Measurements from ENCODE around the gene AKT1.
"Not testable (repeated sequence)": the region's sequence is repeated elsewhere in the genome, so short reads cannot be mapped to it uniquely, and the experiment has no call there.

Gene AKT1

DNA sequence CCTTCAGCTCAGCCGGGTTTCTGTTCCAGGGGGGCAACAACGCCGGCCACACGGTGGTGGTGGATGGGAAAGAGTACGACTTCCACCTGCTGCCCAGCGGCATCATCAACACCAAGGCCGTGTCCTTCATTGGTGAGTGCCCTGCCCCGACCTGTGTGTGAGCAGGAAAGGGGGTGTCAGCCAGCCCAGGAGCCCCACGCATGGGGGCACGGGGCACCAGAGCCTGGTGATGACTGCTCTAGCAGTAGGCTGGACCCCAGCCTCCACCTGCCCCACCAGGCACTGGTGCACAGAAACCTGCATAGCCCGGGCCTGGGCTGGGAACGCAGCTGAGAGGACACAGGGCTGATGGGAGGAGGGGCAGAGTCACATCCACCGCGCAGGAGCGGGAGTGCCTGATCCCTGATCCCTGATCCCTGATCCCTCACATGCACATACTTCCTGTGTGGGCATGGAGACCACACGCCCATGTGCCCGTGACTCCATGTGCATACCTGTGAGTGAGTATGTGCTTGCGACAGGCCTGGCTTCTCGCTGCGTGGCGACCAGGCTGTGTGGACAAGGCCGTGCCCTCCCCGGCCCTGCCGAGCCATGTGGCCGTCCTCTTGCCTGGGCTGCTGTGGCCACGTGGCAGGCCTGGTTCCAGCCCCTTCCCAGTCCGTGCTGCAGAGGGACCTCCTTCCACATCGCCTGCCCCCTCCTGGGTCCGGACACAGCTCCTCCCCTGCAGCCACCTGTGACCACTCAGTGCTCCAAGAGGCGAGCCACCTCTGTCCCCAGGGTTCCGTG lies 60.4 kb downstream of the AKT1 start:
- no peak for DNase-seq

- DNase-seq = no peak
Observed at GRCh38 chr14:104734601-104734990, 61.0 kb downstream of the AKT1 start.

- no peak for DNase-seq
Observed at GRCh38 chr14:104734051-104734587, 61.4 kb downstream of the AKT1 start.

DNA sequence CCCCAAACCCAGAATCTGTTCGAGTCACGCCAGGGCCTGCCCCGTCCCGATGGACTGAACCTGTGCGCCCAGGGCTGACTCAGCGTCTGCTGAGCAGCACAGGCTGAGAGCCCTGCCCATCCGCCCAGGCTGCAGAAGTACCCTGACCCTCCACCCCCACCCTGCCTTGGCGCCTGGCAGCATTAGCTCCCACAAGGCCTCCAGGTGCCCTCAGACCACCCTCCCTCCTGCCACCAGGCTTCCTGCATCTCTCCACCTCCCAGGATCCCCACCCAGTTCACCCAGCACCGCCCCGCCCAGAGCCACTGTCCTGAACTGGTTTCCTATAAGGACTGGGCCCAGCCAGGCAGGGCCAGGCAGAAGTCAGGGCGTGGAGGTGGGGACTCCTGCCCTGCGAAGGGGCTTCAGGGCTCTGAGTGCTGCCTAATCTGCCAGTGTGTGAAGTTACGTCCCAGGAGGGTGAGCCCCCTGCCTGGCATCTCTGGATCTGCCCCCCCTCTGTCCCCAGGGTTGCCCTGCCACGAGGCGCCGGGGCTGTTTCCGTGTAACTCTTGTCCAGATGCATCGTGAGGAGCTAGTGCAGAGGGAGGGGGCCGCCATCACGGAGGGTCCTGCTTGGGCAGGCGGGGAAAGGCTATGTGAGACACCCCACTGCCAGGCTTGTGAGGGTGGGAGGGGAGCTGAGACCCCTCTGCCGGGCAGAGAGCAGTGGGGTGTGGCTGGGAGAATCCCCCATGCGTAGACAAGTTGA lies 62.4 kb downstream of the AKT1 start:
- DNase-seq = no peak

GRCh38 chr14:104732355-104732804 lies 63.2 kb downstream of the AKT1 start:
- no peak for DNase-seq

GRCh38 chr14:104731320-104732294 lies 63.9 kb downstream of the AKT1 start:
- peak; percentile 55 for DNase-seq

GRCh38 chr14:104730487-104730886 lies 65.1 kb downstream of the AKT1 start:
- no peak for DNase-seq

- DNase-seq = no peak
Observed at GRCh38 chr14:104729835-104730181, 65.7 kb downstream of the AKT1 start.

GRCh38 chr14:104729176-104729834 lies 66.2 kb downstream of the AKT1 start:
- DNase-seq = not testable (repeated sequence)

DNA sequence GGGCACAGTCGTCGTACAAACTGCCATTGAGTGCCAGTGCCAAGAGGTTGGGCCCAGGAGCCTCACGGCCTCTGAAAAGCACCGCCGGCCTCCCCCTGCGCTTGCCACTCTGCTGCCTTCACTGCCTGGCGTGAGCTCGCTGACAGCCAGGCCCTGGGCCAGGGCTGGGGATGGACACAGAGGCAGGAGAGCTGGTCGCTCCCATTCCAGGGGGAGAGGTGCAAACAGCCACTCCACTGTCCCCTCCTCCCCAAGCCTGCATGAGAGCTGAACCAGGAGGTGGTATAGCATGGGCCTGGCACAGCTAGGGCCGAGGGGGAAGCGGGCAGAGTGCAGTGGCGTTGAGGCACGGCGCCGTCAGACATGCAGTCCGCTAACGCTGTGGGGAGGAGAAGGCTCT lies 66.9 kb downstream of the AKT1 start:
- DNase-seq = no peak

DNA sequence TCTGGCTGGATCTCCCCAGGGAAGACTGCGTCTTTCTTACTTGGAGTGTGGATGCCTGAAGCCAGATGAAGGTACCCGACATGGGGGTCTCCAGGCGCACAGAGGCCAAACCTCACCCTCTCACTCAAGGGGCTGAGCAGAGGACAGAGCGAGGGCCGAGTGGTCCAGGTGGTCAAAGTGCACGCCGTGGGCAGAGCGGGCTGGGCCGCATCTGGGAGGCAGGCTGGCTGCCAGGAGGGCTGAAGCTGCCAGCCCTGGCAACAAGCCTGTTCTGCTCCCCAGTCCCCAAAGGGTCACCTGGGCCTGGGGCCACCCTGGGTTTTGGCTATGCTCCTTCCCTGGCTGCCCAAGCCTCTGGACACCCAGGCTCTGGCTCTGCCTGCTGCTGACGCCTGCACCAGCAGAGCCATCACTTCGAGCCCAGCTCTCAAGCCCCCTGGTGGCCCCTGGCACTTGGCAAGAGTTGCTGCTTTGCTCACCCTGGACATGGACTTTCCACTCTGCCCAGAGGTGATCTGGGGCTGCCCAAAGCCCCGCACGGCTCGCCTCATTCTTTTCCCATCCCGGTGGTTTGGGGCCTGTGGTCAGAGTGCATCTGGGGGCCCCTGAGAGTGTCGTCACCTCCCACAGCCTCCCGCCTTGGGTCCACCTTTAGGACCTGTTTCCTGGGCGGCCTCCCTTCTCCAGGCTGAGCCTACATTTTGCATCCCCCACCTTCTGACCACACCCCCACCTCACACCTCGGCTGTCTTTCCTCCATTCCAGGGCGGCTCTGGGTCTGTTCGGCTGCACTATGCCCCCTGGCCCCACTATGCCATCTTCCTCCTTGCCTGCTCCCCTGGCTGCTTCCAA lies 68.7 kb downstream of the AKT1 start:
- no peak for DNase-seq

DNA sequence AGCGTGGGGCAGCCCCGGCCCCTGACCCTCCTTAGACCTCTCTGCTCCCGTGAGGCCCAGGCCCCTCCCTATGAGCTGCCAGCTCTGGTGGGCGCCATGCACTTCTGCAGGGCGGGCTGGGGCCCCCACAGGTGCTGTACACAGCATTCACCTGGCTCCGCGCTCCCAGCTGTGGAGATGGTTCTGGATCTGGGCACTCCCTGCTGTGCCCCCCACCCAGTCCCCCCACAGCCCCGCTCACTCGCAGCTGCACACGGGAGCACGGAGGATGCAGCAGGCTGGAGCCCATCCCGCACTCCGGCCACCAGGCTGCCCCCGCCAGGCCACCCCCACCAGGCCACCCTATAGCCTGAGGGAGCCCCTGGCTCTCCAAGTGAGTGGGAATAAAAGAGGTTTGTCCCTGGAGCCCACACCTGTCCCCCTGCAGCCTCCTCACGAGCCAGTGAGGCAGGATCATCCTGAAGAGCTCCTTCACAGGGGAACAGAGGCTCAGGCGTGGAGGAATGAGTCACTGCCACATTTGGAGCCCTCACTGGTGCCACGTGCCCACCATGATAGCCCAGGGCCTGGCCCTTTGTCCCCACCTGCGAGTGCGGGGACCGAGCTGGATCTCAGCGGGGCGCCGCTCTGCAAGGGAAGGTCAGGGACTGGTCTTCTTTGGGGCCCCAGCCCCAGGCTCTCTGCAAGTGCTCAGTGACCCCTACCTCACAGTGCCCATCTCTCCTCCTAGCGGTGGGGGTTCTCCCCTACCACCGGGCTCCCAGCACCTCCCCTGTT lies 69.6 kb downstream of the AKT1 start:
- DNase-seq = no peak

DNA sequence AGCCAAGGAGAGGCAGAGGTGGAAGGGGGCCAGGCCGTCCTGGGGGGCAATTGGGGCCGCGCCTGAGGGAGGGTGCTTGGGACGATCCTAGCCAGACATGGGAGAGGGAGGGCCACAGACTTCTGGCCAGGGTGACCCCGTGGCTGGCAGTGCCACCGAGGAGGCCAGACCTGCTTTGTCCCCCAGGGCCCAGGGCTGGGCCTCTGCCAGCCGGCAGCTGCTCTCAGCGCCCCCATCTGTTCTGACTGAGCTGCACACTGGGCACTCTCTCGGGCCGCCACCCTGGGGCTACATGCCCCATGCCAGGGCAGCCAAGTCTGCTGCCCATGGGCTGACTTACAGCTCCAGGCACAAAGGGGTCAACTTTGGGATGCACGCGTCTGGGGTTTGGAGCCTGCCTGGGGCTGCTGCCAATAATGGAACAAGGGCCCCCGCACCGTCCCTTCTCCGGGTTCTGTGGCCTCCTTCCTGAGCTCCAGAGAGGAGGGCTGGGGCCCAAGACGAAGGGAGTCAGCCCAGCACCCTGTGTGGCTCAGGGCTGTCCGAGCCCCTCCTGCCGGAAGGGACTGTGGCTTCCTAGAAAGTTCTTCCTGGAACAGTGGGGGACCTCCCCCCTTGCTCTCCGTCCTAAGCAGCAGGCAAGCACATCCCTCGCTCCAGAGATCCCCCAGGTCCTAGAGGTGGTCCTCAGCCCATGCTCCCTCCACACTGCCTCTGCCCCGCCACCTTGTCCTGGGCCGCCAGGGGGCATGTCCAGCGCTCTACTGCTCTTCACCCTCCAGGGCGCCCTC lies 70.4 kb downstream of the AKT1 start:
- DNase-seq = peak; percentile 34

DNA sequence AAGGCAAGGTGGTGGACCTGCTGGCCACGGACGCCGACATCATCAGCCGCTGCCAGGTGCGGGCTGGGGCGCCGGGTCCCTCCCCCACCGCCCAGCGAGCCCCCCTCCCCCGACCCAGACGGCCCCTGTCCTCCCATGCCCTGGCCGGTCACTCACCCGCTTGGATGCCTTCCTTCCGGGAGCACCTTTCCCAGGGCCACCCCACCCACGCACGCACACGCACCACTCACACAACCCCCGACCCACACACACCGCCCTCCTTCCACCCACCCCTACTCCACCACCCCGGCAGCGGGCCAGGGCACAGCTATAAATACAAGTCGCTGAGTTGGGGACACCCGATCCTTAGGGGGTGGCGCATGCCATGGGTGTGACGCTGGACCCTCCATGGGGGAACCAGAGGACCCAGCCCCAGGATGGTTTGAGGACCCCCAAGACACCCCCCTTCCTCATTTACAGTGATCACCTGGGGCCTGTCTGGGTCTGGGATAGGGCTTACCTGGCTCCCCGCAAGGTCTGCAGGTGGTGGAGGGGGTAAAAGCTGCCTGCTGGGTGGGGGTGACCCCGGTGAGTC lies 71.1 kb downstream of the AKT1 start:
- no peak for DNase-seq

GRCh38 chr14:104723651-104724406 lies 71.7 kb downstream of the AKT1 start, which contains the start of gene ADSS1:
TSS of gene ADSS1 (plus strand) at chr14:104724229. CDS start at chr14:104724271, 42 bp downstream.
- DNase-seq = no peak

DNA sequence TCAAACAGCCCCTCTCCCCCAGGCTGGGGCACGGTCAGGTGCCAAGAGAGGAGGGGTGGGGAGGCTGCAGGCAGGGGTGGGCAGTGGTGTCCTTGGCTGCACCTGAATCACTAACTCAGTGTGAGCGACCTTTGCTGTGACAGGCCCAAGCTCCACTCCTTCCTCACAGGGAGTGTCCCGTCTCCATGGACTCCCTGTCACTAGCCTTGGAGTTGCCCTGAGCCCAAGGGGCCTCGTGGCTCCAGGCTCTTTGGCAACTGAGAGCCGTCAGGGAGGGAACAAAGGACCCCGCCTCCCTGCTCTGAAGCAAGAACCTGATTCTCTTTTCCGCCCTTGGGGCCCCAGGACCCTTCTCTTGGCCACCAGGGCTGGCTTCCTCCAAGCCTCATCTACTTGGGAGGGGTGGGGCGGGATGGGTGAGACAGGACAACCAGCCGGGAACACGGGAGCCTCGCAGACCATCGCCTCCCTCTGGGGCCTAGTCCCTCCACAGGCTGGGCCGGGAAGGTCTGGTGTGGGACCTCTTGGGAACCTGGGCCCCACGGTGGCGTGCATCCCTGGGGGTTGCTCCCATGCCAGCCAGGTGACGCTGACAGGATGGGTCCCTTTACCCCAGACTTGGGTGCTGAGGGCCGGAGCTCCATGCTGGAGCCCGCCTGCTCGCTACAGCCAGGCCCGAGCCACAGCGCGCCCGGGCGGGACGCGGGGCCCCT lies 72.5 kb downstream of the AKT1 start:
- no peak for DNase-seq
